Measurements from ENCODE around the gene PNCK.

The PNCK gene

DNA sequence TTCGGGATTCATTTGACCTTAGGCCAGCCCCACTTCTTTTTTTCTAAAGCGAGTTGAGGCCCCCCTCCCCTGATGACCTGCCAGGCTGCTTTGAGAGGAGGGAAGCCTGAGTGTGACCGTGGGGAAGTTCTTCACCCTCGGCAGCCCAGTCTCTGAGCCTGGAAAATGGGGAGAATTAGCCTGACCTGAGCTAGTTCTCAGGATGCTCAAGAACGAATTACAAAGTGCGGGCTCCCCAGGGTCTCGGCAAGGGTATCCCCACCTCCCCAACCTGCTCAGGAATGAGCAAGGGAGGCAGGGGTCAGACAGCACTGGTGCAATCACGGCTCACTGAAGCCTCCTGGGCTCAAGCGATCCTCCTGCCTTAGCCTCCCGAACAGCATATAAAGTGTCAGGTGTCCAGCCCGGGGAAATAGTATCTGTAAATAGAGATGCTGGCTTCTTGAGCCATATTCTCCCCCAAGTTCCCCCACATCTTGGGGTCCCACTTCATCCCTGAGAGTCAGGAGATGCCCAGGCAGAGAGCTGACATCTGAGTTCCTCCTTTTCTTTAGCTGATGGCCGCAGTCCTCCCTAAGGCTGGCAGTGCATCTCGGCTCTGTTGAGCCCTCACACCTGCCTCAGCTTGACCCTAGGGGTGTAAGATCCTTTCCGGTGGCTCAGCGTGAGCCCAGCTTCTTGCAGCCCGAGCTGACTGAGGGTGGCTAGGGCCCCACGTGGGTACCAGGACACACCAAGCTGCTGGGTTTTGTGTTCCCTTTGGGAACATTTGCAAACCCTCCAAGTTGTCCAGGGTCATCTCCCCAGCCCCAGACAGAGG lies 25.0 kb downstream of the PNCK start:
- CTCF ChIA-PET = interaction anchor here (1.2 to 1.6 kb wide), 2 partner anchors 13 to 92 kb away, joined by 3 to 4 read pairs; no protein-coding TSS in a partner anchor

DNA sequence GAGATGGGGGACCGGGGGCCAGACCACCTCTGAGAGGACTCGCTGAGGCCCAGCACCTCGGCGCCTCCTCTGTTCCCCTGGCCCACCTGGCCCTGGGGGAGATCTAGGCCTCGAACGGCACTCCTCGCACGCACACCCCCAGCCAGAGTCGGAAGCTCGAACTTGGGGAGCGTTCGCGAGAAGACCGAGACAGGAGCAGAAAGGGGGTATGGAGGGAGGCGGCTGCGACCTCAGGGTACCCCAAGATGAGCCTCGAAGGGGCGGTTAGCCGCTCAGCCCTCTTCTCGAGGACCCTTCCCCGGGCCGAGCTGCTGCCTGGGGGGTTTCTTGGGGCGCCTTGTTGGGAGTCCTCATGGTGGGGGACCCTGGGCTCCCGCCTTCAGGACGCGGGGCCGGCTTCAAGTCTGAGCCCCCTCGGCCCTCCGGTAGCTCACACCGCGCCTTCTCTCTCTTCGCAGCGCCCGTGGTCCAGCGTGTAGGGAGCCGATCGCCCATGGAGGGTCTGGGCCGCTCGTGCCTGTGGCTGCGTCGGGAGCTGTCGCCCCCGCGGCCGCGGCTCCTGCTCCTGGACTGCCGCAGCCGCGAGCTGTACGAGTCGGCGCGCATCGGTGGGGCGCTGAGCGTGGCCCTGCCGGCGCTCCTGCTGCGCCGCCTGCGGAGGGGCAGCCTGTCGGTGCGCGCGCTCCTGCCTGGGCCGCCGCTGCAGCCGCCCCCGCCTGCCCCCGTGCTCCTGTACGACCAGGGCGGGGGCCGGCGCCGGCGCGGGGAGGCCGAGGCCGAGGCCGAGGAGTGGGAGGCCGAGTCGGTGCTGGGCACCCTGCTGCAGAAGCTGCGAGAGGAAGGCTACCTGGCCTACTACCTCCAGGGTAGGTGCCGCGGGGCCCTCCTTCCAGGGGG lies 25.9 kb downstream of the PNCK start:
- TF ChIP-seq BHLHE40 (IDR thresholded peaks at IDR 0.05; ENCODE audit: borderline replicate concordance) = no peak
- no peak for TF ChIP-seq NFRKB (IDR thresholded peaks at IDR 0.05)
- no peak for TF ChIP-seq TARDBP (IDR thresholded peaks at IDR 0.05)
- TF ChIP-seq SUZ12 (IDR thresholded peaks at IDR 0.05) = no peak
- TF ChIP-seq HDGF (IDR thresholded peaks at IDR 0.05; ENCODE audit: borderline replicate concordance) = no peak
- no peak for TF ChIP-seq SP1 (IDR thresholded peaks at IDR 0.05)
- no peak for TF ChIP-seq FOXK2 (IDR thresholded peaks at IDR 0.05)
- no peak for TF ChIP-seq ELF4 (IDR thresholded peaks at IDR 0.05)
- no peak for TF ChIP-seq CTBP1 (IDR thresholded peaks at IDR 0.05; ENCODE audit: borderline replicate concordance)
- no peak for TF ChIP-seq ZNF384 (IDR thresholded peaks at IDR 0.05)
- no peak for TF ChIP-seq L3MBTL2 (conservative IDR thresholded peaks at IDR 0.05)
- TF ChIP-seq FOXA1 (IDR thresholded peaks at IDR 0.05) = no peak
- TF ChIP-seq LEF1 (IDR thresholded peaks at IDR 0.05; ENCODE audit: borderline replicate concordance) = no peak
- no peak for TF ChIP-seq PKNOX1 (IDR thresholded peaks at IDR 0.05)
- TF ChIP-seq ARNT (IDR thresholded peaks at IDR 0.05) = no peak
- TF ChIP-seq FOXM1 (IDR thresholded peaks at IDR 0.05; ENCODE audit: borderline replicate concordance) = no peak
- DNase-seq (ENCODE audit: extremely low spot score) = no peak
- CTCF ChIA-PET = interaction anchor here (0.6 to 1.6 kb wide), 5 partner anchors 12 to 93 kb away, joined by 3 to 4 read pairs (median 3); no protein-coding TSS in a partner anchor
- POLR2A ChIA-PET = no interaction called here

More for the DNA sequence above, 25.0 kb downstream of the PNCK start:
- POLR2A ChIA-PET = no interaction called here
- TF ChIP-seq ARNT (IDR thresholded peaks at IDR 0.05) = no peak
- no peak for TF ChIP-seq FOXA1 (IDR thresholded peaks at IDR 0.05)
- DNase-seq (ENCODE audit: extremely low spot score) = no peak

GRCh38 chrX:153646620-153647373 lies 26.8 kb downstream of the PNCK start, which contains the start of gene DUSP9:
Gene DUSP9, plus strand, starts transcription at chrX:153647203. Its CDS starts 751 bp downstream, at chrX:153647954.
- ChIA-PET POLR2A (interaction anchor here (2.0 kb wide), 1 partner anchor 47 kb away, joined by 7 read pairs; the partner anchor contains the start of gene CCNQ), CTCF (interaction anchor here (0.6 to 1.4 kb wide), 6 partner anchors 11 to 108 kb away, joined by 3 to 5 read pairs (median 4); no protein-coding TSS in a partner anchor)
- no peak for TF ChIP-seq CTBP1 (IDR thresholded peaks at IDR 0.05; ENCODE audit: borderline replicate concordance)
- TF ChIP-seq NFRKB (IDR thresholded peaks at IDR 0.05) = no peak
- TF ChIP-seq PKNOX1 (IDR thresholded peaks at IDR 0.05) = no peak
- TF ChIP-seq TARDBP (IDR thresholded peaks at IDR 0.05) = no peak
- TF ChIP-seq FOXM1 (IDR thresholded peaks at IDR 0.05; ENCODE audit: borderline replicate concordance) = no peak
- TF ChIP-seq ELF4 (IDR thresholded peaks at IDR 0.05) = no peak
- no peak for TF ChIP-seq BHLHE40 (IDR thresholded peaks at IDR 0.05; ENCODE audit: borderline replicate concordance)
- TF ChIP-seq L3MBTL2 (conservative IDR thresholded peaks at IDR 0.05) = no peak
- no peak for TF ChIP-seq FOXK2 (IDR thresholded peaks at IDR 0.05)
- DNase-seq (ENCODE audit: extremely low spot score) = peak; percentile 69

- POLR2A ChIA-PET = interaction anchor here (2.0 kb wide), 1 partner anchor 46 kb away, joined by 7 read pairs; the partner anchor contains the start of gene CCNQ
- no peak for DNase-seq (ENCODE audit: extremely low spot score)
- TF ChIP-seq L3MBTL2 (conservative IDR thresholded peaks at IDR 0.05) (no peak), SUZ12 (IDR thresholded peaks at IDR 0.05) (no peak), PKNOX1 (IDR thresholded peaks at IDR 0.05) (no peak), FOXM1 (IDR thresholded peaks at IDR 0.05; ENCODE audit: borderline replicate concordance) (no peak)
- CTCF ChIA-PET = interaction anchor here (0.9 to 1.5 kb wide), 4 partner anchors 10 to 107 kb away, joined by 3 to 6 read pairs (median 4); no protein-coding TSS in a partner anchor
Observed at GRCh38 chrX:153645921-153646488, 27.6 kb downstream of the PNCK start.

GRCh38 chrX:153645151-153645550 lies 28.5 kb downstream of the PNCK start:
- ChIA-PET POLR2A (interaction anchor here (0.8 to 2.0 kb wide), 4 partner anchors 46 to 703 kb away, joined by 3 to 7 read pairs (median 3); partner anchors contain the start of gene CCNQ), CTCF (interaction anchor here (1.0 to 1.5 kb wide), 10 partner anchors 9 to 704 kb away, joined by 3 to 17 read pairs (median 4); partner anchors contain the start of gene SLC6A8)
- DNase-seq (ENCODE audit: extremely low spot score) = no peak
- TF ChIP-seq FOXM1 (IDR thresholded peaks at IDR 0.05; ENCODE audit: borderline replicate concordance) = no peak
- no peak for TF ChIP-seq SP1 (IDR thresholded peaks at IDR 0.05)
